Panc1 (cell line): Measurements from ENCODE around the gene DHCR24. TPM values are rescaled to one million over a fixed set of nuclear protein-coding genes. Genes with fewer than 3 reads are reported as not detected.

Source experiments
- ATAC-seq: fragments of 200-7000 bp; cut with Tn5 transposase; 2 replicates; pipeline ENCODE4 v1.9.1; 2020; ENCODE audit warnings: mild to moderate bottlenecking, moderate library complexity
- BruUV-seq: library from RNA; stranded (reverse); fragments of 400-500 nt; replicated peaks from 2 replicates; lab custom pipeline; 2021; lab: Mats Ljungman, UMichigan
- CTCF ChIA-PET: fragments of 300-600 bp; sonication (Branson Sonifier 250); formaldehyde crosslinking; loops from one replicate; lab custom pipeline; 2022; ENCODE audit warnings: antibody characterized with exemption; lab: Charles Lee
- POLR2A ChIA-PET: fragments of 300-600 bp; sonication (Branson Sonifier 250); formaldehyde crosslinking; loops from one replicate; lab custom pipeline; 2022; ENCODE audit warnings: antibody characterized with exemption; lab: Charles Lee
- DNase-seq: peaks from one replicate; pipeline ENCODE4 v3.0.0-alpha.2; 2010; ENCODE audit warnings: low read depth, low spot score
- H3K27ac ChIP-seq: 2 replicates; pipeline ENCODE4 v1.5.1; 2011; ENCODE audit warnings: mild to moderate bottlenecking, low read length, inconsistent platforms
- H3K27me3 ChIP-seq: fragments of 200-500 bp; sonication (Bioruptor generic); 2 replicates; pipeline ENCODE4 v1.6.0; 2014; ENCODE audit warnings: low read length, inconsistent platforms; ENCODE audit not compliant: control insufficient read depth, insufficient read depth
- H3K36me3 ChIP-seq: fragments of 200-500 bp; sonication (Bioruptor generic); 2 replicates; pipeline ENCODE4 v1.5.1; 2014; ENCODE audit warnings: inconsistent platforms, mild to moderate bottlenecking, low read length, moderate library complexity; ENCODE audit not compliant: control insufficient read depth, insufficient read depth
- H3K4me1 ChIP-seq: 2 replicates; pipeline ENCODE4 v1.5.1; 2011; ENCODE audit warnings: inconsistent platforms, mild to moderate bottlenecking, low read length, moderate library complexity; ENCODE audit not compliant: control insufficient read depth, insufficient read depth
- H3K4me3 ChIP-seq, 2 experiments: 2 replicates each; pipeline ENCODE4 v1.5.1; 2011 to 2012; ENCODE audit warnings: low read depth in 2 of 2, low read length in 2 of 2, mild to moderate bottlenecking in 2 of 2, inconsistent platforms in 1 of 2, moderate library complexity in 1 of 2
- H3K9me3 ChIP-seq: fragments of 200-500 bp; sonication (Bioruptor generic); 2 replicates; pipeline ENCODE4 v1.5.1; 2014; ENCODE audit warnings: low read depth, mild to moderate bottlenecking, inconsistent platforms, low read length, moderate library complexity; ENCODE audit not compliant: control insufficient read depth, insufficient read depth
- CTCF ChIP-seq: fragments of 450-650 bp; IDR thresholded peaks from 2 replicates; pipeline ENCODE4 v1.5.1; 2017; ENCODE audit warnings: mild to moderate bottlenecking
- POLR2AphosphoS5 ChIP-seq: IDR thresholded peaks from 2 replicates; pipeline ENCODE4 v1.6.1; 2012; ENCODE audit warnings: mild to moderate bottlenecking, low read depth, low read length, moderate library complexity
- SIN3A ChIP-seq: IDR thresholded peaks from 2 replicates; pipeline ENCODE4 v1.6.1; 2012; ENCODE audit warnings: low read depth, mild to moderate bottlenecking, low read length, moderate library complexity, borderline replicate concordance; ENCODE audit not compliant: insufficient read depth
- TCF7L2 ChIP-seq: IDR thresholded peaks from 2 replicates; pipeline ENCODE4 v1.6.1; 2011; ENCODE audit warnings: mild to moderate bottlenecking, low read depth, low read length, inconsistent platforms
- in situ Hi-C: cut with HindIII; loops from 2 replicates; pipeline ENCODE4 v1.10.0; 2016; ENCODE audit warnings: low sequenced_read_pairs, low pct_unique_long_range_greater_than_20kb
- intact Hi-C: fragments of 100-400 bp; cut with micrococcal nuclease; formaldehyde crosslinking; loops from one replicate; pipeline ENCODE4 v1.10.0; 2022; ENCODE audit not compliant: unreplicated experiment
- total RNA-seq: library from RNA; stranded (reverse); gene quantifications from one replicate; pipeline ENCODE4 v1.2.1, GENCODE V29; 2021; ENCODE audit not compliant: unreplicated experiment
- TF ChIP-seq, protein P1 (sequence below), 2 experiments: IDR thresholded peaks; 2 replicates each; pipeline ENCODE4 v1.6.1; 2011 to 2012; ENCODE audit warnings: low read depth in 2 of 2, control low read depth in 1 of 2, low read length in 1 of 2, mild to moderate bottlenecking in 1 of 2, moderate library complexity in 1 of 2; ENCODE audit not compliant: insufficient read depth in 1 of 2

DHCR24 gene
- total RNA-seq, 1 experiment from 2014 or later, result 313 TPM

DNA sequence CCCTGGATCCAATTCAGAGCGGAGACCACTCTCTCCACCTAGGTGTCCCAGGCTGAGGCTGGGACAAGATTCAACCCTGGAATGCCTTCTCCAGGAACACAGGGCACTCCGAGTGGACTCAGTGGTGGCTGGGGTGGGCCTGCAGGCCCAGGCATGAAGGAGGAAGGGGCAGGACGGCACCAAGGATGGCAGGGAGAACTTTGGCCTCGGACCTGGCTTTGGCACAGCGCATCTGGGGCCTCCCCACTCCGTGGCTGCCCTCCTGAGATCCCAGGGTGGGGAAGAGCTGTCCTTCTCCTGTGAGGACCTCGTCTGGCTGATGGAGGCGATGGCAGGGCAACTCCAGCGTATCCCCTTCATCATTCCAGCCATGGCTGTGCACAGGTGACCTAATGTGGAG, 35.6 kb downstream of the DHCR24 start:
- no peaks in the 10 kb centered on the region for H3K4me1 ChIP-seq
- in situ Hi-C loops, result no loop called here
- no peaks in the 10 kb centered on the region for H3K9me3 ChIP-seq
- peaks cover 2% of the 10 kb centered on the region; the same call in 1 of the 2 replicates for H3K36me3 ChIP-seq
- ChIA-PET POLR2A (no interaction called here), CTCF (no interaction called here)
- no peak overlapping the region for H3K27ac ChIP-seq
- ATAC-seq, result no peak
- BruUV-seq, result no TSS peak
- TF ChIP-seq CTCF, result no peak
- TF ChIP-seq POLR2AphosphoS5, result no peak
- no peak for TF ChIP-seq TCF7L2
- TF ChIP-seq, protein P1, sequence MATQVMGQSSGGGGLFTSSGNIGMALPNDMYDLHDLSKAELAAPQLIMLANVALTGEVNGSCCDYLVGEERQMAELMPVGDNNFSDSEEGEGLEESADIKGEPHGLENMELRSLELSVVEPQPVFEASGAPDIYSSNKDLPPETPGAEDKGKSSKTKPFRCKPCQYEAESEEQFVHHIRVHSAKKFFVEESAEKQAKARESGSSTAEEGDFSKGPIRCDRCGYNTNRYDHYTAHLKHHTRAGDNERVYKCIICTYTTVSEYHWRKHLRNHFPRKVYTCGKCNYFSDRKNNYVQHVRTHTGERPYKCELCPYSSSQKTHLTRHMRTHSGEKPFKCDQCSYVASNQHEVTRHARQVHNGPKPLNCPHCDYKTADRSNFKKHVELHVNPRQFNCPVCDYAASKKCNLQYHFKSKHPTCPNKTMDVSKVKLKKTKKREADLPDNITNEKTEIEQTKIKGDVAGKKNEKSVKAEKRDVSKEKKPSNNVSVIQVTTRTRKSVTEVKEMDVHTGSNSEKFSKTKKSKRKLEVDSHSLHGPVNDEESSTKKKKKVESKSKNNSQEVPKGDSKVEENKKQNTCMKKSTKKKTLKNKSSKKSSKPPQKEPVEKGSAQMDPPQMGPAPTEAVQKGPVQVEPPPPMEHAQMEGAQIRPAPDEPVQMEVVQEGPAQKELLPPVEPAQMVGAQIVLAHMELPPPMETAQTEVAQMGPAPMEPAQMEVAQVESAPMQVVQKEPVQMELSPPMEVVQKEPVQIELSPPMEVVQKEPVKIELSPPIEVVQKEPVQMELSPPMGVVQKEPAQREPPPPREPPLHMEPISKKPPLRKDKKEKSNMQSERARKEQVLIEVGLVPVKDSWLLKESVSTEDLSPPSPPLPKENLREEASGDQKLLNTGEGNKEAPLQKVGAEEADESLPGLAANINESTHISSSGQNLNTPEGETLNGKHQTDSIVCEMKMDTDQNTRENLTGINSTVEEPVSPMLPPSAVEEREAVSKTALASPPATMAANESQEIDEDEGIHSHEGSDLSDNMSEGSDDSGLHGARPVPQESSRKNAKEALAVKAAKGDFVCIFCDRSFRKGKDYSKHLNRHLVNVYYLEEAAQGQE (IDR thresholded peaks at IDR 0.05; ENCODE audit: insufficient read depth in 1 of 2, low read depth in 2 of 2, low read length in 1 of 2), result no peak
- TF ChIP-seq SIN3A, result no peak
- no peak for DNase-seq
- intact Hi-C loops, result no loop called here
- no peak overlapping the region for H3K4me3 ChIP-seq
- no peaks in the 10 kb centered on the region for H3K27me3 ChIP-seq

- POLR2A ChIA-PET, result no interaction called here
- H3K36me3 ChIP-seq, result peaks cover 2% of the 10 kb centered on the region; the same call in 1 of the 2 replicates
- TF ChIP-seq SIN3A (no peak), CTCF (no peak), POLR2AphosphoS5 (no peak), TCF7L2 (no peak)
- TF ChIP-seq, protein P1 (IDR thresholded peaks at IDR 0.05; ENCODE audit: insufficient read depth in 1 of 2, low read depth in 2 of 2, low read length in 1 of 2), result no peak
- intact Hi-C loops (no loop called here), in situ Hi-C loops (no loop called here)
- DNase-seq (no peak), ATAC-seq (no peak)
- no peaks in the 10 kb centered on the region for H3K27me3 ChIP-seq
- no peak overlapping the region for H3K4me3 ChIP-seq
- H3K9me3 ChIP-seq, result no peaks in the 10 kb centered on the region
- H3K27ac ChIP-seq, result no peak overlapping the region
- BruUV-seq, result no TSS peak
- H3K4me1 ChIP-seq, result no peaks in the 10 kb centered on the region
- CTCF ChIA-PET, result no interaction called here
Observed at GRCh38 chr1:54850737-54851136, 36.3 kb downstream of the DHCR24 start.
